Cardiac muscle cell (in vitro differentiated cells and primary cell): ENCODE results near the gene IL1B. TPM values are rescaled to one million over a fixed set of nuclear protein-coding genes. Genes with fewer than 3 reads are reported as not detected.

ENCODE experiments used
- DNase-seq, 2 donors: peaks; one replicate each; pipeline versions ENCODE4 v3.0.0 to v3.0.0-alpha.2; 2010 to 2017; ENCODE audit warnings: low read depth in 1 of 2, low spot score in 1 of 2
- H3K27ac ChIP-seq: fragments of 200-600 bp; sonication (generic); 2 replicates; pipeline ENCODE4 v1.5.1; 2016
- H3K27me3 ChIP-seq: fragments of 200-600 bp; sonication (generic); 2 replicates; pipeline ENCODE4 v1.6.0; 2016; ENCODE audit warnings: control low read depth
- H3K36me3 ChIP-seq: fragments of 200-600 bp; sonication (generic); 2 replicates; pipeline ENCODE4 v1.5.1; 2016; ENCODE audit warnings: control low read depth
- H3K4me1 ChIP-seq: fragments of 200-600 bp; sonication (generic); 2 replicates; pipeline ENCODE4 v1.8.1; 2017; ENCODE audit warnings: low read depth, mild to moderate bottlenecking, mixed run types
- H3K4me3 ChIP-seq: fragments of 200-600 bp; sonication (generic); 2 replicates; pipeline ENCODE4 v1.5.1; 2016; ENCODE audit warnings: mild to moderate bottlenecking
- H3K9me3 ChIP-seq: fragments of 200-600 bp; sonication (generic); 2 replicates; pipeline ENCODE4 v1.5.1; 2017; ENCODE audit warnings: low read depth, mild to moderate bottlenecking, control low read depth
- polyA plus RNA-seq: library from polyadenylated mRNA; unstranded; fragments of >200 nt; fragmentation: Nextera tagmentation; extraction: Ambion mirVana; gene quantifications from 2 replicates; pipeline ENCODE4 v1.2.1, GENCODE V29; 2016
- total RNA-seq: library from RNA; depleted of rRNA; stranded (reverse); fragments of >200 nt; gene quantifications from 2 replicates; pipeline ENCODE4 v1.2.3, GENCODE V29; 2016
- TF ChIP-seq, protein P1 (sequence below): IDR thresholded peaks from 2 replicates; pipeline ENCODE4 v1.5.1; 2012; ENCODE audit warnings: low read depth, mild to moderate bottlenecking, low read length

IL1B gene
- total and polyA plus RNA-seq, 2 experiments from 2014 or later = not detected

GRCh38 chr2:112830682-112831512 is 5.7 kb downstream of the IL1B start:
- TF ChIP-seq, protein P1, sequence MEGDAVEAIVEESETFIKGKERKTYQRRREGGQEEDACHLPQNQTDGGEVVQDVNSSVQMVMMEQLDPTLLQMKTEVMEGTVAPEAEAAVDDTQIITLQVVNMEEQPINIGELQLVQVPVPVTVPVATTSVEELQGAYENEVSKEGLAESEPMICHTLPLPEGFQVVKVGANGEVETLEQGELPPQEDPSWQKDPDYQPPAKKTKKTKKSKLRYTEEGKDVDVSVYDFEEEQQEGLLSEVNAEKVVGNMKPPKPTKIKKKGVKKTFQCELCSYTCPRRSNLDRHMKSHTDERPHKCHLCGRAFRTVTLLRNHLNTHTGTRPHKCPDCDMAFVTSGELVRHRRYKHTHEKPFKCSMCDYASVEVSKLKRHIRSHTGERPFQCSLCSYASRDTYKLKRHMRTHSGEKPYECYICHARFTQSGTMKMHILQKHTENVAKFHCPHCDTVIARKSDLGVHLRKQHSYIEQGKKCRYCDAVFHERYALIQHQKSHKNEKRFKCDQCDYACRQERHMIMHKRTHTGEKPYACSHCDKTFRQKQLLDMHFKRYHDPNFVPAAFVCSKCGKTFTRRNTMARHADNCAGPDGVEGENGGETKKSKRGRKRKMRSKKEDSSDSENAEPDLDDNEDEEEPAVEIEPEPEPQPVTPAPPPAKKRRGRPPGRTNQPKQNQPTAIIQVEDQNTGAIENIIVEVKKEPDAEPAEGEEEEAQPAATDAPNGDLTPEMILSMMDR = no peak
- H3K36me3 ChIP-seq = no peaks in the 10 kb centered on the region
- H3K9me3 ChIP-seq = no peaks in the 10 kb centered on the region
- DNase-seq = no peak
- no peaks in the 10 kb centered on the region for H3K27me3 ChIP-seq
- no peaks in the 10 kb centered on the region for H3K4me1 ChIP-seq
- no peak overlapping the region for H3K27ac ChIP-seq
- H3K4me3 ChIP-seq = no peak overlapping the region

GRCh38 chr2:112829961-112830681 is 6.5 kb downstream of the IL1B start:
- no peaks in the 10 kb centered on the region for H3K4me1 ChIP-seq
- no peak for DNase-seq
- TF ChIP-seq, protein P1 = no peak
- H3K27me3 ChIP-seq = no peaks in the 10 kb centered on the region
- no peaks in the 10 kb centered on the region for H3K36me3 ChIP-seq
- no peak overlapping the region for H3K27ac ChIP-seq
- no peak overlapping the region for H3K4me3 ChIP-seq
- H3K9me3 ChIP-seq = no peaks in the 10 kb centered on the region

DNA sequence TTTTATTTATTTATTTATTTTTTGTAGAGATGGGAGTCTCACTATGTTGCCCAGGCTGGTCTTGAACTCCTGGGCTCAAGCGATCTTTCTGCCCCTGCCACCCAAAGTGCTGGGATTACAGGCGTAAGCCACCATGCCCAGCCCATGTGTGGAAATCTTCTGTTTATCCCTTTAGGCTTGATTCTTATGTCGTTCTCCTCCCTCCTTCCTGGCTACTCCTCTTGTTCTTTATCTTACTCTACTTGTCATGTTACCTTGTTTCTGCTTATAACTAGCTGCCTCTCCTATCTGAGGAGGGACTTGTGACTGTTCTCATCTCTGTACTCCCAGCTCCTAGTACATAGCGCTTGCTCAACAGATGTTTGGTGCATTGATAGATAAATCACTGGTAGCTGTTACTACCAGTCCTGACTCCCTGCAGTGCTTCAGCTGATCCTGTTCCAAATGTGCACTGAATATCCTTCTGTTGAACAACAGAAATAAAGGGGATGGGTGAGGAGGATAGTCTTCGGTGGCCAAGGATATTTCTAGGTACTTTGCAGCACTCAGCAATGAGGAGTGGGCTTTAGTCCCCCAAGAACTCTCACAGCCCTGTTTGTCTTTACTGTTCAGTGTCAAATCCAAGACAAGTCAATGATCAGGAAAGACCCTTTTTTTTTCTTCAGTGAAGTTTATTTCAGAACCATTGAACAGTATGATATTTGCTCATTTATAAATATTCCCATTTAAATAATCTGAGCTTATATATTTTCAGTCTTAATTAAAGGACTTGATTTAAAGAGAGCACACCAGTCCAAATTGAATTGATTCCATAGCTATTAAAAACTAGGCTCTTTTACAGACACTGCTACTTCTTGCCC is 7.2 kb downstream of the IL1B start:
- TF ChIP-seq, protein P1 = no peak
- Histone ChIP-seq H3K4me1 (no peaks in the 10 kb centered on the region), H3K4me3 (no peak overlapping the region), H3K36me3 (no peaks in the 10 kb centered on the region), H3K27ac (no peak overlapping the region), H3K9me3 (no peaks in the 10 kb centered on the region), H3K27me3 (no peaks in the 10 kb centered on the region)
- peak in 1 of 2 donors; percentile 46 for DNase-seq

DNA sequence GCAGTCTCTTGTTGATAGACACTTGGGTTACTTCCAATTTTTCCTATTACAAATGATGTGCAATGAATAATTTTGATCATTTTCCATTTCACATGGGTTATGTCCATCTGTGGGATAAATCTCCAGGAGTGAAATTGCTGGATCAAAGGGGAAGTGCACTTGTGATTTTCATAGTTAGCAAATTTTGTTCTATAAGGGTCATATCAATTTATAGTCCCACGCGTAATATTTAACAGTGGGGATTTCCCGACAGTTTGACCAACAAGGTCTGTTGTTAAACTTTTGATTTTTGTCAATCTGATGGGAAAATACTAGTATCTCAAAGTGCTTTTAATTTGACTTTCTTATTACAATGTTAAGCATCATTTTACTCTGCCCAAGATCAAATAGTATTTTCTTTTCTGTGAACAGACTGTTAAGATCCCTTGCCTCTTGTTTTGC is 8.3 kb downstream of the IL1B start:
- Histone ChIP-seq H3K9me3 (no peaks in the 10 kb centered on the region), H3K27ac (no peak overlapping the region), H3K36me3 (no peaks in the 10 kb centered on the region), H3K4me3 (no peak overlapping the region), H3K4me1 (no peaks in the 10 kb centered on the region), H3K27me3 (no peaks in the 10 kb centered on the region)
- no peak for DNase-seq
- TF ChIP-seq, protein P1 = no peak

DNA sequence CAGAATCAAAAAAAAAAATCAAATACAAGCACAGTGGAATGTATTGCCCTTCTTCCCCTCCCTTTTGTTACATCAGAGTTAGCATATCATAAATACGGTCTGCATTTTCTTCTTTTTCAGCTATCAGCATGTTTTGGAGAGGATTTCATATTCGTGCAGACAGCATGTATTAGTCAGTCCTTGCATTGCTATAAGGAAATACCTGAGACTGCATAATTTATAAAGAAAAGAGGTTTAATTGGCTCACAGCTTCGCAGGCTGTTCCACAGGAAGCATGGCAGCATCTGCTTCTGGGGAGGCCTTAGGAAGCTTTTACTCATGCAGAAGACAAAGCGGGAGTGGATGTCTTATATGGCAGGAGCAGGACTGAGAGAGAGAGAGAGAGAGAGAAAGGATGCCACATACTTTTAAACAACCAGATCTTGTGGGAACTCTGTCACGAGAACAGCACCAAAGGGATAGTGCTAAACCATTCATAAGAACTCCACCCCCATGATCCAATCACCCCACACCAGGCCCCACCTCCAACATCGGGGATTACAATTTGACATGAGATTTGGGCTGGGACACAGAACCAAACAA is 8.9 kb downstream of the IL1B start:
- Histone ChIP-seq H3K27me3 (no peaks in the 10 kb centered on the region), H3K9me3 (no peaks in the 10 kb centered on the region), H3K4me3 (no peak overlapping the region), H3K27ac (no peak overlapping the region), H3K4me1 (no peaks in the 10 kb centered on the region), H3K36me3 (no peaks in the 10 kb centered on the region)
- DNase-seq = no peak
- TF ChIP-seq, protein P1 = no peak
